GM18873 (cell line): ENCODE data around the gene TRIM22.
"Not testable (repeated sequence)": the region's sequence is repeated elsewhere in the genome, so short reads cannot be mapped to it uniquely, and the experiment has no call there.

Source experiments
- ATAC-seq: cut with Tn5 transposase; IDR thresholded peaks from one replicate; pipeline ENCODE4 v1.9.1; 2021; ENCODE audit warnings: mild to moderate bottlenecking, moderate library complexity, moderate number of reproducible peaks; ENCODE audit not compliant: unreplicated experiment, low FRiP score

Gene TRIM22

DNA sequence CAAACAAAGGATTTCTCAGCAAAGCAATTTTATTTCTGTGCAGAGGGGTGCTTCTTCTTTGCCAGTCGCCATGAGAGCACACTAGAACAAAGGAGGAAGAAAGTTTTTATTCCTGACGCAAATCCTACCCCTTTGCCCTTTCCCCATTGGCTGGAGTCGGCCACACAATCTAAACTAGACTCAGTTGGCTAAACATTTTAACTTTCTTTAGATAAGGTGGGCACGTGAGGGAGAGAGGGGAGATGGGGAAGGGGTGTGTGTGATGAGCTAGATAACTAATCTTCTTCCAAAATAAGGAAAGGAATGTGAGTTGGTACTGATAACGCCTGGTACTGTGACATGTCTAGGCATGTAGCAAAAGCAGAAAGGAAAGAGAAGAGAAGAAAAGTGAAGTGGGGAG, 626 bp downstream of the TRIM22 start:
- no peak for ATAC-seq

DNA sequence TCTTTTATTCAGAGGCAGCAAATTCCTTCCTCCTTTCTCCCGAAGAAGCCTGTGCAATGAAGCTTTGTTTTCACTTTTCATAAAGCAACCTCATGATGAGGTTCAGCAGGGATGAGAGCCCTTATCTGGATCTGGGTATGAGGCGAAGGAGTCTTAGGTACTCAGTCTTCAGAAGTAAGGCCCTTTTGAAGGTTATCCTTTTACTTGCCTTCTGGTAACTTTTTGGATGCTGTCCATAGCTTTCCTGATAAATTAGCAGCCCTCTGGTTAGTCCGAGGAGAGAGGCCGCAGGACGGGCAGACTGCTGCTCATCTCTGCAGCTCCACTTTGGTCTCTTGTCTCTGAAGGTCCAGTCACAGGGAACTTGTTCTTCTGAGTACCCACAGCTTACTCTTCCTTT, 1.1 kb downstream of the TRIM22 start:
- ATAC-seq = no peak

DNA sequence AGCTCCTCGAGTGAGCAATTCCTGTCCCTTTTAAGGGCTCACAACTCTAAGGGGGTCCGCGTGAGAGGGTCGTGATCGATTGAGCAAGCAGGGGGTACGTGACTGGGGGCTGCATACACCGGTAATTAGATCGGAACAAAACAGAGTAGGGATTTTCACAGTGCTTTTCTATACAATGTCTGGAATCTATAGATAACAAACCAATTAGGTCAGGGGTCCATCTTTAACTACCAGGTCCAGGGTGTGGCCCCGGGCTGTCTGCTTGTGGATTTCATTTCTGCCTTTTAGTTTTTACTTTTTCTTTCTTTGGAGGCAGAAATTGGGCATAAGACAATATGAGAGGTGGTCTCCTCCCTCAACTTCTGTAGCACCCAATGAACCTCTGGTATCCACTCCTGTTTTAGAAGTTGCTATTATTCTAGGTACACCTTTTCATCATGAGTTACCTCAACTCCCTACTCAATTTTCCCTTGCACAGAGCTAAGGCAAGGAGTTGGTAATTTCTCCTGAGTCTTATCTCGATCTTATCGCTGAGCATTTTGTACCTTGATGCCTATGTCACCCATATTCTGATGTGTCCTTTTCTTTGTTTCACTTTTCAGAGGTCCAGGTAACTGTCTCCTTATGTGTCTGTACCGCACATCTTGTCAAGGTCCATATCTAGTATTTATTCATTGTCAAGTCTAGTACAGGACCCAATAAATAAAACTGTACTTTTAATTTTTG, 1.8 kb downstream of the TRIM22 start:
- ATAC-seq = not testable (repeated sequence)

DNA sequence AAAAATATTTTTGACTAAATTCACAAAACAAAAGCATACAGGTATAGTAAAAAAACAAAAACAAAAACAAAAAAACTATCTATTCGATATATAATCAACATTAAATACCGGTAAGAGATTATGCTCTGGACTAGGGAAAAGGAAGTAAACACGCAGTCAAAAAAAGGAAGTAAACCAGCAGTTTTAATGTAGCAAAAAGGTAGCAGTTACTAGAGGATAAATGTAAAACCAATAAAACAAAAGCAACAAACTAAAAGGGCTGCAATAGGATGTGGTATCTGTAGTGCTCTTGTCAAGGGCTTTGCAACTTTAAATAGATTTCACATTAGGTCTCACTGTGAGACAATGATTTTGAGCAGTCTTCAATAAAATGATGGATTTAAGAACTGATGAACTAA, 2.4 kb downstream of the TRIM22 start:
- ATAC-seq = no peak

DNA sequence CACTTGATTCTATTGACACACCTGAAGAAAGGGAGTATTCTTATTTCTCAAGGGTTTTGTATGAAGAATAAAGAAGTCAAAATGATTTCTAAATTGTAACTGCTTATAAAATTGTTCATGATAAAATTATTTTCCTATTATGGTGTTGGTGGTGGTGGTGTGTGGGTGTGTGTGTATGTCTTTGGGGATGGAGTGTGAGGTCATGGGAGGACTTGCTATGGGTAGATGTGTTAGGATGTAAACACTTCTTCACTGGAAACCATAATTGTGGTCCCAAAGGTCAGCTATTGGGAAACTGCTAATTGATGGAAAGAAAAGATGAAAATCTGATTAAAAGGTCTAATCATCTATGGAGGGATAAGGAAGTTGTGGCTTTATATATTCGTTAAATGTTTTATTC, 5.1 kb downstream of the TRIM22 start:
- ATAC-seq = no peak

DNA sequence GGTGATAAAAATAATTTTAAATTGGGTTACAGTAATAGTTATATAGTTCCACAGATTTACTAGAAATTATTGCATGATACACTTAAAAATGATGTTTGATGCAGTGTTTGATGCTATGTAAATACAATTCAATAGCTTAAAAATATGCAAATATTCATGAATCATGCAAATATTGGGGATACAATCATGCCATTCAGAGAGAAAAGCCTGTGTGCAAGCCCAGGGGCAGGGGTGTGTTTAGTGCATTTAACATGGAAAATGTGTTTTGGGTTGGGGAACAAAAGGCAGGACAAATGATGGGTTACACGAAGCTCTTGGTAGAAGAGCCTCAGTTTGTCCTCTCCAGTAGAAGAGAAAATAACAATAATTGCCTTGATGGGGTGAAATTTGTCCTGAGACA, 6.0 kb downstream of the TRIM22 start:
- no peak for ATAC-seq

DNA sequence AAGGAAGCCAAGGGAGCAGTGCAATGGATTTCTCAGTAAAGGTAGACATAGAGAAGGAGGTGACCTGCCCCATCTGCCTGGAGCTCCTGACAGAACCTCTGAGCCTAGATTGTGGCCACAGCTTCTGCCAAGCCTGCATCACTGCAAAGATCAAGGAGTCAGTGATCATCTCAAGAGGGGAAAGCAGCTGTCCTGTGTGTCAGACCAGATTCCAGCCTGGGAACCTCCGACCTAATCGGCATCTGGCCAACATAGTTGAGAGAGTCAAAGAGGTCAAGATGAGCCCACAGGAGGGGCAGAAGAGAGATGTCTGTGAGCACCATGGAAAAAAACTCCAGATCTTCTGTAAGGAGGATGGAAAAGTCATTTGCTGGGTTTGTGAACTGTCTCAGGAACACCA, 6.6 kb downstream of the TRIM22 start:
- ATAC-seq = no peak

DNA sequence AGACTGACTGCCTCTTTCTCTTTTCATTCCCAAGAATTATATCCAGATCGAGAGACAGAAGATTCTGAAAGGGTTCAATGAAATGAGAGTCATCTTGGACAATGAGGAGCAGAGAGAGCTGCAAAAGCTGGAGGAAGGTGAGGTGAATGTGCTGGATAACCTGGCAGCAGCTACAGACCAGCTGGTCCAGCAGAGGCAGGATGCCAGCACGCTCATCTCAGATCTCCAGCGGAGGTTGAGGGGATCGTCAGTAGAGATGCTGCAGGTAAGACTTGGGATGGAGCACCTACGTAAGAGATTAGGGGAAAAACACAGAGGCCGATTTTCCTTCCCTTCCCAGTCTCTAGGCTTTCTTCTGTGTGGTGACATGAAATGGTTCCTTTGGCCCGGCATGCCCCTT, 8.7 kb downstream of the TRIM22 start:
- no peak for ATAC-seq

DNA sequence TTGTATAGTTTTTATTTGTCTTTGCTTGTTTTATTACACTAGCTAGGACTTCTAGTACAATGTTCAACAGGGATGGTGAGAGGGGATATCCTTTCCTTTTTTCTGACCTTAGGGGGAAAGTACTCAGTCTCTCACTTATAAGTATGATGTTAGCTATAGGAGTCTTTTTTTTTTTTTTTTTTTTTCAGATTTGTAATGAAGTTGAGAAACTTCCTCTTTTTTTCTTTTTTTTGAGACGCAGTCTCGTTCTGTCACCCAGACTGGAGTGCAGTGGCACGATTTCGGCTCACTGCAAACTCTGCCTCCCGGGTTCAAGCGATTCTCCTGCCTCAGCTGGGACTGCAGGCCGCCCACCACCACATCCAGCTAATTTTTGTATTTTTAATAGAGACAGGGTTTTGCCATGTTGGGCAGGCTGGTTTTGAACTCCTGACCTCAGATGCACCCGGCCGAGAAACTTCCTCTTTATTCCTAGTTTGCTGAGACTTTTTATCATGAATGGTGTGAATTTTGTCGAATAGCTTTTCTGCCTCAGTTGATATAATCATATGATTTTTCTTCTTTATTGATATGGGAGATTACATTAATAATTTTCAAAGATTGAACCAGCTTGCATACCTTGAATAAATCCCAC, 10.9 kb downstream of the TRIM22 start:
- ATAC-seq = no peak

DNA sequence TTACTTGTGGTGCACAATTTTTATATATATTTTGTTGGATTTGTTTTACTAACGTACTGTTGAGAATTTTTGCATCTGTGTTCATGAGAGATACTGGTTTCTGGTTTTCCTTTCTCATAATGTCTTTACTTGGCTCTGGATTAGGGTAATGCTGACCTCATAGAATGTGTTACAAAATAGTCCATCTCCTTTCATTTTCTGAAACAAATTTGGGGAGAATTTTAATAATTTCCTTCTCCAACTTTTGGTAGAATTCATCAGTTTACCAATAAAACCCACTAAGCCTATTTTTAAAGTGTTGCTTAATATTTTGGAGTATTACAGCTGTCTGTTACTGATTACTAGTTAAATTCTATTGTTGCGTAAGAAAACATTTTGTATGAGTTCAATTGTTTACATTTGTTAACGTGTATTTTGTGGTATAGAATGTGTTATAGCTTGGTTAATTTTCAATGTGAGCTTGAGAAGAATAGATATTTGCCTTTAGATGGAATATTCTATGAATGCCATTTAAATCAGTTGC, 11.5 kb downstream of the TRIM22 start:
- ATAC-seq = no peak

DNA sequence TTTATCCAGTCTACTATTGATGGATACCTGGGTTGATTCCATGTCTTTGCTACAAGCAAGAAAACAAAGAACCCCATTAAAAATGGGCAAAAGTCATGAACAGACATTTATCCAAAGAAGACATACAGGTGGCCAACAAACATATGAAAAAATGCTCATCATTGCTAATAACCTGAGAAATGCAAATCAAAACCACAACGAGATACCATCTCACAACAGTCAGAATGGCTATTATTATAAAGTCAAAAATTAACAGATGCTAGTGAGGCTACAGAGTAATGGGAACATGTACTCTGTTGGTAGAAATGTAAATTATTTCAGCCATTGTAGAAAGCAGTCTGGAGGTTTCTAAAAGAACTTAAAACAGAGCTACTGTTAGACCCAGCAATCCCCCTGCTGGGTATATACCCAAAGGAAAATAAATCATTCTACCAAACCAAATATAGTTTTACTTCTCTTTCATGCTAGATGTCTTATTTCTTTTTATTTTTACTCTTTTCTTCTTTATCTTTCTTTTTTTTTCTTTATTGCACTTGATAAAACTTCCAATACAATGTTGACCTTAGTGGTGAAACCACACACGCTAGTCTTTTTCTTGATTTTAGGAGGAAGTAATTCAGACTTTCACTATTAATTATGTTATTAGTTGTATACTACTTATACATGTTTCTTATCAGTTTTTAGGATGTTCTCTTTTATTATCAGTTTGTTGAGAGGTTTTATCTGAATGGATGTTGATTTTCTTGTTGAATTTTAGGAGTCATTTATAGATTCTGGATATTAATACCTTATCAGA, 14.3 kb downstream of the TRIM22 start:
- ATAC-seq = peak; percentile 72

DNA sequence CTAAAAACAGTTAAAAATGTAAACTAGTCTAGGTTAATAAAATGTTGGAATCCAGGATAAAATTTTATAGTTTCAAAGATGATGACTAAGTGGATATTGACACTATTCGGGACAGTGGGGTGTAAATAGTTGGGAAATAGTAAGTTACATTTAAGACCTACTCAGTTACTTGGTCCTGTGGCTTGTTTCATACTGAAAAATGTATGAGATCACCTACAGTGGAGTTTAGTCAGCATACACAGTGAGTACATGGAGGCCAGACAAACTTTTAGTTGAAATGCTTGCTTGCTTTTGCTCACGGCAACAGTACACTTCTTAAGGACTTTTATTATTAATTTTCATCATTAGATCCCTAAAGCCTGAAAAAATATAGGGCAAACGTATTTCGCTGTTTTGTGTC, 16.1 kb downstream of the TRIM22 start:
- no peak for ATAC-seq

DNA sequence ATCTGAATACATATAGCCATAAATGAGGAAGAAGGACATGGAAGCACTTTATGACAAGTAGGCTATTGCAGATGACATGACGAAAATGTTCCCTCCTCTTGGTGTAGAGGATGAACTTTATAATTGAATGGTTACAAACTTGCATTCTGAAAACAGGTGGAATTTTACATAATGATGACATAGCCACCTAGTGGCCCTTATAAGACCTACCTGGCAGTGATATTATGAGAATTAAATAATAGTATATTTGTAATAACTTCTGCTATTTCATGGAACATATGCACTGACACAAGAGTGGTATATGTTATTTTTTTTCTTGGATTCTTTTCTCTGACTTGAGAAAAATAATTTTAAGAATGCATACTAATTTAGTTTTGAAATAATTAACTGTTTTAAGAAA, 22.9 kb downstream of the TRIM22 start:
- ATAC-seq = no peak

DNA sequence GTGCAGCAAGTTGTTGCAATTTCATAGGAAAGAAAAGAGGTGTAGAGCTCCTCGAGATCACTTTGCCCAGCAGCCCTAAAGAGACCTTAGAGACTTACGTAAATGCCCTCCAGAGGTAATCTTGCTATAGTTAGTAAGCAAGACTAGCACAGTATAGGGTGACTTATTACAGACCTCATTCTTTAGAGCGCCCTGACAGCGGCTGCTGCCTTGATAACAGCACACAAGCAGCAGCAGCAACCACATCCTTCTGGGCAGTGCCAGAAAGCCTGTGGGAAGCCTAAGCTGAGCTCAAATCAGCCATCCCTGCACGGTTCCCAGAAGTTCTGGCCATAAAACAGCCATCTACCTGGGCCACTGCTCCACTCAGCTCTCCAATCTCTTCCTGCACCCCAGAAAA, 24.1 kb downstream of the TRIM22 start:
- ATAC-seq = no peak

DNA sequence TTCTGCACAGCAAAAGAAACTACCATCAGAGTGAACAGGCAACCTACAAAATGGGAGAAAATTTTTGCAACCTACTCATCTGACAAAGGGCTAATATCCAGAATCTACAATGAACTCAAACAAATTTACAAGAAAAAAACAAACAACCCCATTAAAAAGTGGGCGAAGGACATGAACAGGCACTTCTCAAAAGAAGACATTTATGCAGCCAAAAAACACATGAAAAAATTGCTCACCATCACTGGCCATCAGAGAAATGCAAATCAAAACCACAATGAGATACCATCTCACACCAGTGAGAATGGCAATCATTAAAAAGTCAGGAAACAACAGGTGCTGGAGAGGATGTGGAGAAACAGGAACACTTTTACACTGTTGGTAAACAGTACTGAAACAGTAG, 26.9 kb downstream of the TRIM22 start:
- not testable (repeated sequence) for ATAC-seq

DNA sequence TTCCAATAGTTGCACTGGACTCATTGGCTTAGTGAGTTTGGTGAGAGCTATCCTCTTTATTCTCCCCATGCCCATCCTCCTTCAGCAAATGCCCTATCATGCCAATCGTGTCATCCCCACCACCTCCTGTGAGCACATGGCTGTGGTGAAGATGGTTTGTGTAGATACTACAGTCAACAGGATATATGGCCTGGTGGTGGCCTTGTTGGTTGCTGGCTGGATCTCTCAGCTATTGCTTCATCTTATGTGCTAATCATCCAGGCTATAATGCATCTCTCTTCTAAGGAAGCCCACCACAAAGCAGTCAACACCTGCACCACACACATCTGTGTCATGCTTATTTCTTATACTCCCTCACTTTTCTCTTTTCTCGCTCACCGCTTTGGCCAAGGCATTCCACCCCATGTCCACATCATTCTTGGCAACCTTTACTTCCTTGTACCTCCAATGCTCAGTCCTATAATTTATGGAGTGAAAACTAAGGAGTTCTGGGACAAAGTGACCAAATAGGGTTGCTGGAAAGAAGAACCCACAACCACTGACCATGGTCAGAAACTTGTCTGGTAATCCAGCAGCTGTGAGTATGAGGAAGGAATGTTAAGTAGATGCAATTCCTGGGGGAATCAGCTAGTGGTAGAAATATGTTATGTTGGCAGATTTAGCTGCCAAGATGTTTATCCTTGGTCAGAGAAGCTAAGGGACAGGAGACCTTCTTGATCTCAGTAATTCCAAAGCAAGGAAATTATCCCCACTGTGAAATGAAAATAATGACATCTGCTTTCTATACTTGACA, 30.3 kb downstream of the TRIM22 start:
- no peak for ATAC-seq

DNA sequence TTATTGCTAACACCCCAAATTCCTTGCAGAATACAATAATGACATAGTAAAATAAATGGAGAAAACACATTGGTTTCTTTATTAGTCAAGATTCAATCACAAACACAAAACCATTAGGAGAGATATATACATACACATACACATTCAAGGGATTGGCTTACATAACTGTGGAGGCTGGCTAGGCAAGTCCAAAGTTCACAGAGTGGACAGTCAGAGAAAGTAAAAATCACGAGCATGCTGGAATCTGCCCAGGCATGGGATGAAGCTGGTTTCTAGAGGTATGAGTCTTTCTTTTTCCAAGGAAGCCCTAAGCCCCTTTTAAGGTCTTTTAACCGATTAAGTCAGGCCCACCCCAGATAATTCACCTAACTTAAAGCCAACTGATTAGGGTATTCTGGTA, 33.0 kb downstream of the TRIM22 start:
- ATAC-seq = no peak

DNA sequence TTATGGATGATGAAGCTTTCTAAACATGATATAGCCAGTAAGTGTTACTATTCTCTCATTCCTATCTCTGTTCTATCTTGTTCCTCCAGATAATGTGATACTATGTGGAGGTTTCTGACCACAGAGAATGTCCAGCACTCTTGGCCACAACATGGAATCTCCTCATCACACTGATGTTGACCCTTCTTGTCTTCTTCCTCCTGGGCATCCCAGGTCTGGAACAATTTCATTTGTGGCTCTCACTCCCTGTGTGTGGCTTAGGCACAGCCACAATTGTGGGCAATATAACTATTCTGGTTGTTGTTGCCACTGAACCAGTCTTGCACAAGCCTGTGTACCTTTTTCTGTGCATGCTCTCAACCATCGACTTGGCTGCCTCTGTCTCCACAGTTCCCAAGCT, 36.8 kb downstream of the TRIM22 start:
- no peak for ATAC-seq

DNA sequence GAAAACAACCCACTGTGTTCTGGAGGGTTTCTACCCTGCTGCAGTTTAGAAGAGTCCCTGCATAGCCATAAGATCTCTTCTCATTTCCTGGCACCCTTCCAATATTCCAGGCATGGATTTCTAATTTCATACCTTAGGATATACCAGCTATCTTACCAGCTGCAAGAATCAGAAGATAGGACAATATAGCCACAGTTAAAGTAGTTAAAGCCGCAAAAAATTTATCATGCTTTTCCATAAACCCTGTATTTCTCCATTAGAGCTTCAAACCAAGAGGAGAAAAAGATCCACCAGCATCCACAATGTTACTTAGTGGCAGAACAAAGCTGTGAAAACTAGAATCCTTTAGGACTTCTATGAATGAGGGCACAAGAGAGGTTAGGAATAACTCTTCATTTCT, 38.1 kb downstream of the TRIM22 start:
- ATAC-seq = no peak

DNA sequence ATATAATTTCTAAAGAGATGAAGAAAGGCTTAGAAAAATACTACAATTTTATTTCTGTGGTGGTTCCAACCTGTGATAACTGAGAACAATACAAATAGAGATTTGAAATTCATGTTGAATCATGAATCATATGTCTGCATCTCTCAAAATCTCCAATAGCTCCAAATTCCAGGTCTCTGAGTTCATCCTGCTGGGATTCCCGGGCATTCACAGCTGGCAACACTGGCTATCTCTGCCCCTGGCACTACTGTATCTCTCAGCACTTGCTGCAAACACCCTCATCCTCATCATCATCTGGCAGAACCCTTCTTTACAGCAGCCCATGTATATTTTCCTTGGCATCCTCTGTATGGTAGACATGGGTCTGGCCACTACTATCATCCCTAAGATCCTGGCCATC, 46.8 kb downstream of the TRIM22 start, which contains the start of gene OR56B1:
TSS of gene OR56B1 (plus strand) at position 53 of the 400 bp plus-strand sequence. CDS start at position 122, 69 bp downstream.
- no peak for ATAC-seq
